ENCODE measurements around the gene ANXA2R.
A peak's percentile ranks its signal among the peaks of the same experiment; 100 is the strongest.
"Not testable (repeated sequence)": the region's sequence is repeated elsewhere in the genome, so short reads cannot be mapped to it uniquely, and the experiment has no call there.

Gene ANXA2R, protein sequence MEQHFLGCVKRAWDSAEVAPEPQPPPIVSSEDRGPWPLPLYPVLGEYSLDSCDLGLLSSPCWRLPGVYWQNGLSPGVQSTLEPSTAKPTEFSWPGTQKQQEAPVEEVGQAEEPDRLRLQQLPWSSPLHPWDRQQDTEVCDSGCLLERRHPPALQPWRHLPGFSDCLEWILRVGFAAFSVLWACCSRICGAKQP

DNA sequence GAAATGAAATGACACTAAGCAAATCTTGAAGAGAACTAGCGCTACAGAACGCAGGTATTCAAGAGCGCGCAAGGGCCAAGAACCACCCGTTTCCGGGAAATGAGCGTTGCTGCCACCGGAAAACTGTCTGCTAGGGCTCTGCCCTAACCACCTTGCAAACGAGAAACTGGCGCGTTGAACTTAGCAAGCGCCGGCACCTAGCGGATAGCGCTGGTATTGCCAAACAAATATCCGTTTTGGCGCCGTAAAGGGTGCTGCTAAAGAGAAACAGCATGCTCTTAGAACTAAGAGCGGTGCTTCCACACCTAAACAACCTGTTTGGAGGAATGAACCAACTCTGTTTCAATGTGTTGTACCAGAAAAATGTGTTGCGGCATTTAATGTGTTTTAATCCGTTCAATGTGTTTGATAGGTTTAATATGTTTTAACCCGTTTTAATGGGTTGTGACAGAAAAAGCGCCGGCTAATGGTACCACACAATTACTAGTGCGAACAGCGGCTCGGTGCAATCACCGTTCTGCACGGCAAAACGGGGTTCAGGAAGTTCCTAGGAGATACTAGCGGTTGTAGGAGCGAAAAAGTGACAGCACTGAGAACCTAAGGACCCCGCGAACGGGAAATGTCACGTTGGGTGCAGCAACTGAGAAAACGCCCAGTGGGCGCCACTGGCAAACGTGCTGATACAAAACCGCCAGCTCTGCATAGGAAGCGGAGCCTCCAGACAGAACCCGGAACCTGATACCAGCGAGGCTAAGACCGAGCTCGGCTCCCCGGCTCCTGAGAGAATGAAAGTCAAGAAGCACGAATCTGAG is at the start of gene ANXA2R:
ANXA2R (minus strand) TSS at position 33 of the 812 bp plus-strand sequence. CDS start 273 bp downstream, outside the sequence.
- DNase-seq: peak; percentile 93

DNA sequence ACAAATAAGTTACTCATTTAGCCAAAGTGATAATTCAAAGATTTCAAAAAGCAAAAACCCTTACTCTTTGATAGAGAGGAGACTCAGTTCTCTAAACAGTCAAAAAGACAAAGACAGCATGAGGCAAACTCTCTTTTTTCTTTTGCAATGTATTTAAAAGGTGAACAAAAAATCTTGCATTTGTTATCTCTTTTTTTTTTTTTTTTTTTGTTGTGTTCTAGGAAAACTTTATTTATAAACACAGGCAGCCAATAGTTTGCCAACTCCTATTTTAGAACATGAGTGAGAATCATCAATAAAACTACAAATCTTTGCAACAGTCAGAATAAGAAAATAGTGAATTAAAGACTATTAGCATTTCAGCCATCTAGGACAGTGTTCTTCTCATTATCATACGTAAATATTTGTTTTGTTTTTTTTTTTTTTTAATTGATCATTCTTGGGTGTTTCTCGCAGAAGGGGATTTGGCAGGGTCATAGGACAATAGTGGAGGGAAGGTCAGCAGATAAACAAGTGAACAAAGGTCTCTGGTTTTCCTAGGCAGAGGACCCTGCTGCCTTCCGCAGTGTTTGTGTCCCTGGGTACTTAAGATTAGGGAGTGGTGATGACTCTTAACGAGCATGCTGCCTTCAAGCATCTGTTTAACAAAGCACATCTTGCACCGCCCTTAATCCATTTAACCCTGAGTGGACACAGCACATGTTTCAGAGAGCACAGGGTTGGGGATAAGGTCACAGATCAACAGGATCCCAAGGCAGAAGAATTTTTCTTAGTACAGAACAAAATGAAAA is 46.2 kb upstream of the ANXA2R start:
- DNase-seq: not testable (repeated sequence)

DNA sequence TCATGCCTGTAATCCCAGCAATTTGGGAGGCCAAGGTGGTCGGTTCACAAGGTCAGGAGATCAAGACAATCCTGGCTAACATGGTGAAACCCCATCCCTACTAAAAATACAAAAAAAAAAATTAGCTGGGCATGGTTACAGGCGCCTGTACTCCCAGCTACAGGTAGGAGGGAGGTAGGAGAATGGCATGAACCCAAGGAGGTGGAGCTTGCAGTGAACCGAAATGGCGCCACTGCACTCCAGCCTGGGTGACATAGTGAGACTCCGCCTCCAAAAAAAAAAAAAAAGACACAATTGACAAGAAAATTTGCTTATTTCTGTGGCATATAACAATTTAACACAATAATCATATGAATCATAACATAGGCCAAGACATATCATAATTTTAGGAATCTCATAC is 45.3 kb upstream of the ANXA2R start:
- no peak for DNase-seq

DNA sequence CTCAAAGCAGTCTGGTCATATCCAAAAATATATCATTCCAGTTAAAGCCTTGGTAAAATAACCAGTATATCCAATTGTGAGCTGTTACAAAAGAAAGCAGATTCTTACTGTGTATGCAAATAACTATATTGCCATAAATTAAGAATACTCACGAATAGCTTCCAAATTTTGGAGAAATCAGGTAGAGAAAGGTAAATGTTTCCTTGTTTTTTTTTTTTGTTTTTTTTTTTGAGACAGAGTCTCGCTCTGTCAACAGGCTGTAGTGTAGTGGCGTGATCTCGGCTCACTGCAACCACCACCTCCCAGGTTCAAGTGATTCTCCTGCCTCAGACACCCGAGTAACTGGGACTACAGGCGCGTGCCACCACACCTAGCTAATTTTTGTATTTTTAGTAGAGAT is 44.3 kb upstream of the ANXA2R start:
- not testable (repeated sequence) for DNase-seq

DNA sequence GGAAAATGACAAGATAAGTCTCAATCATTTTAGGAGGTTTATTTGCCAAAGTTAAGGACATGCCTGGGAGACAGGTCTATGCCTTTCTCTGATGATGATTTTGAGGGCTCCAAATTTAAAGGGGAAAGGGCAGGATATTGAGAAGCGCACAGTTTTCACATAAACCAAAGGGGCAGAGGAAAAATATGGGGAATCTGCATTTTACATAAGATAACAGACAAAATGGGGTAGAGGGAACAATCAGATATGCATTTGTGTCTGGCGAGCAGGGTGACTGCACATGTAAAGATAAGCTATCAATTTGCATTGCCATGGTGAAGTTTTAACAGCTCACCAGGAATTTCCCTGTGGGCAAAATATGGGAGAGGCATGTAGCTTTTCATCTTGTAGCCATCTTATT is 41.2 kb upstream of the ANXA2R start:
- not testable (repeated sequence) for DNase-seq

DNA sequence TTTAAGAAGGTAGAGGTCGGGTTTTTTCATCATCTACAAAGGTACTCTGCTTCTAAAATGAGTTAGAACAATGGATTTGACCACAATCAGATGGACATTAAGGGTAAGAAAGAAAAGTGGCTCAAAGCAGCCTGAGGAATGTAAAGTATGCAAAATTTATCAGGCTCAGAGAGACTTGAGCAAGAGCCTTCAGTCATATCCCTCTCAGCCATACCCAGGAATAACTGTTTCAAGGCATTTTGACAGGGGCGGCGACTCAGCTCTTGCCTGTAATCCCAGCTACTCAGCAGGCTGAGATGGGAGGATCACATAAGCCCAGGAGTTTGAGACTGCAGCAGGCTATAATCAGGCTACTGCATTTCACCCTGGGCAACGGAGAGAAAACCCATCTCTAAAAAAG is 38.8 kb upstream of the ANXA2R start:
- no peak for DNase-seq

DNA sequence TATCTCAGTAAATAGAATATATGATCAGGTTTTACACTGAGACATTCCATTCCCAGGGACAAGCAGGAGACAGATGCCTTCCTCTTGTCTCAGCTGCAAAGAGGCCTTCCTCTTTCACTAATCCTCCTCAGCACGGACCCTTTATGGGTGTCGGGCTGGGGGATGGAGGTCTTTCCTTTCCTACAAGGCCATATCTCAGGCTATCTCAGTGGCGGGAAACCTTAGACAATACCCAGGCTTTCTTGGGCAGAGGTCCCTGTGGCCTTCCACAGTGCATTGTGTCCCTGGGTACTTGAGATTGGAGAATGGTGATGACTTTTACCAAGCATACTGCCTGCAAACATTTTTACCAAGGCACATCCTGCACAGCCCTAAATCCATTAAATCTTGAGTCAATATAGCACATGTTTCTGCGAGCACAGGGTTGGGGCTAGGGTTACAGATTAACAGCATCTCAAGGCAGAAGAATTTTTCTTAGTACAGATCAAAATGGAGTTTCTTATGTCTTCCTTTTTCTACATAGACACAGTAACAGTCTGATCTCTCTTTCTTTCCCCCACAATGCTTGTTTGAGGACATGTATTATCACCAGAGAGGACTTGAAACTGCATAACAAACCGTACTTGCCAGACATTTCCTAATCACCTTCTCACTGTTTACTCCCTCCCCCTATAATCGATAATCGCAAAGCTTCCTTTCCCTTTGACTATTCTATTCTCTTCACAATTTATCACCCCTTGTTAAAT is 37.5 kb upstream of the ANXA2R start:
- DNase-seq: not testable (repeated sequence)

DNA sequence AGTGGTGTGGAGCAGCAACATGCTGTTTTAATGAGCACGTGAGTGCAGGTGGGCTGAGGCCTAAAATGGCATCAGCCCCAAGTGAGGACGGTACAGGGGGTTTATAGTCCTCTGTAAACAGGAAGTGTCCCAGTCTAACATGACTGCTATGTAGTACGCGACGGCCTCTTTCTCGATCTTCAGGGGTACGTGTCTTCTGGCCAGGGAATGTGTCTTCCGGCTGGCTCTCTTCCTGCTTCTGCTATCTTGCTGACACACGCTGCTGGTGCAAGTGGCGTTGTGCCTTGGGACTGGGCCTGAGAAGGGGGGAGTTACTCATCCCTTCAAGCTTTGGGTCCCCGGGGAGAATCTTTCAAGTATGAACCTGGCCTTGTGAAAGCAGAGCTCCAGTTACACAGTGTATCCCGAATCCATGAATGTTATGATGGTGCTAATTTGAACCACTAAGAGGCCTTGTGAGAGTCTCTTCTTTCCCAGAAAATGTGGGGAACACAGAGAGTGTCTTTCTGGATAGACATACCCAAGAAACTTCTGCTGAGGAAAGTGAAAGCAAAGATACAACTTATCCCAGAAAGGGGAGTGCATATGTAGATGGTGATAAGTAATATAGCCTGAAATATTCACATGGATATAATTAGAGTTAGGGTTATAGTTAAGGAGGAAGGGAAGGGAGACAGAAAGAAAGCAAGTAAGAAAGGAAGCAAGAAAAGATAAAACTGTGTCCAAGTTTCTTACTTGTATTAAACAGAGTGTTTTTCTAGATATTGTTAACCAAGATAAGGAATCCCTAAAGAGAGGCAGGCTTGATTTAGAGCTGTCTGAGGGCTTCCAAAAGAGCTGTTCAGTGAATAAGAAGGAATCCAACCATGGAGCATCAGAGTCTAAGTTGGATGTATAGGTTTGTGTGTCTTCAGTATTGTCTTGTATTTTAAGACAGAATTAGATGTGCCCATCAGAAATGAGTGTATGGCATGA is 35.5 kb upstream of the ANXA2R start:
- DNase-seq: peak; percentile 6

DNA sequence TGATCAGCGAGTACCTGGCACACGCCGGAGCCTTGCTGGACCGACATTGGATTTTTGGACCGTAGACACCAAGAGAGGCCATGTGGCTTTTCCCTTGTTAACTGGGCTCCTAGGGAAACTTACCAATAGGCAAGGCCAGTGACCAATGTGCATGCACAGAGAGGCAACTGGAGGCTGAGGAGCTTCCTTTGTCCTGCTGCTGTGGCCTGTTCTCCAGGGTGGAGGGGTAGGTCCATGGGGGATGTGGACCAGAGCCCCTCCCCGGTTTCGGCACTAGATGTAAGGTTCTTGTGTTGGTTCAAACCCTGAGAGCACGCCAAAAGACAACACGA is 34.8 kb upstream of the ANXA2R start:
- no peak for DNase-seq

DNA sequence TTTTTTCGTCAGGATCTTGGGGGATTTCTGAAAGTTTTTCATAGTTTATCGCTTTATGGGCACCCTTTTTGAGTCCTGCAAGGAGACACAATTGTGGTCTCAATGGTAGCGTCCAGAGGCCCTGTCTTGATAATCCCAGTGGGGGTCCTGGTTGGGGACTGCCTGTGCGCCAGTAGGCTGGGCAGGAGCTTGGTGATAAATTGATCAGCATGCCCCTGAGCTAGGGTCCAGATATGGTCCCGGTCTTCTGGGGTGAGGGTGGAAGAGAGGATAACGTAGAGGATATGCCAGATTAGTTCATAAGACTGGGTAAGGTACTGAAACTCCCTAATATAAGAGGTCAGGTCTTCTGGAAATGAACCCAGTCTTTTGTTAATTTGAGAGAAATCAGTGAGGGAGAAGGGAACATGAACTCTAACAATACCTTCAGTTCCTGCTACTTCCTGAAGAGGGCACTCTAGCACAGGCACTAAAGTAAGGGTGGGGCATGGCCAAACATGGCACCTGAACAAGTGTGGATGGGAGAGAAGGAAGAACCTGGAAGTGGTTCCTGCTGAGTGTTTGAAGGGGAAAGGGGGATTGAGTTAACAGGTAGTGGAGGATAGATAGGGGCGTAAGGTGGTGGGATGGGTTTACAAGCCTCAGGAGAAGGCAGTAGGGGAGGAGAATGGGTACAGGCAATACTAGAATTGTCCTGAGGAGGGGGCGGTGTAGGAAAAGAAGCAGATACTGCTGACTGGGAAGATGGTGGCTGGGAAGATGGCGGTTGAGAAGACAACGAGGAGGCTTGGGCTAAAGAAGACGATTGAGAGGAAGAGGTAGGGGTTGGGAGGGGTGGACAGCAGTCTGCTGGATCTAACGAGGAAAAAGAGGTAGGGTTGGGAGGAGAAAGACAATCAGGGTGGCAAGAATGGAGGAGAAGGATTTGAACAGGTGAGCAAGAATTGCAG is 33.8 kb upstream of the ANXA2R start:
- peak; percentile 60 for DNase-seq

DNA sequence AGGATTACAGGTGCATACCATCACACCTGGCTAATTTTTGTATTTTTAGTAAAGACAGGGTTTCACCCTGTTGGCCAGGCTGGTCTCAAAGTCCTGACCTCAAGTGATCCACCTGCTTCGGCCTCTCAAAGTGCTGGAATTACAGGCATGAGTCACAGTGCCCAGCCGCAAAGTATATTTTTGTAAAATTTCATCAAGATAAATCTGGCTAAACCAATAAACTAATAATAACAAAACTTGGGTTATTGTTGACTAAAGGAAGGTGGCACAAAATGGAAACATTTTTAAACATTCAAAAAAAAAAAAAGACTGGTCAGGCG is 29.2 kb upstream of the ANXA2R start:
- not testable (repeated sequence) for DNase-seq

DNA sequence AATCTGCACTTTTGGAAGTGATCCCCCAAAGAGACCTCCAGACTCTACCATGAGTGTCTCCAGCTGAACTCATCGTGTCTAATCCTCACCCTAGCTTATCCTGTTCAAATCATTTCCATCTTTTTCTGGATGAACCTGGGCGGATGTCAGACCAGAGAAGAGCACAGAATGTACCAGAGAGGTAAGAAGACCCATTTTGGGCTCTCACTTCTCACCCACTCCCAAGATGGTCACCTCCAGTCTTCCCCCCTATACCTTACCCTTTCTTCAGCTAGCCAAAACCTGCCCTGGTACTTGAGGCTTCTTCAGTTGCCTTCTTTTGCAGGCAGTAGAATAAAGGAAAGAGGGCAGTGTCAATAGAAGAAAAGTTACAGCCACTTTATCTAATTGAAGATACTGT is 27.9 kb upstream of the ANXA2R start:
- DNase-seq: no peak

DNA sequence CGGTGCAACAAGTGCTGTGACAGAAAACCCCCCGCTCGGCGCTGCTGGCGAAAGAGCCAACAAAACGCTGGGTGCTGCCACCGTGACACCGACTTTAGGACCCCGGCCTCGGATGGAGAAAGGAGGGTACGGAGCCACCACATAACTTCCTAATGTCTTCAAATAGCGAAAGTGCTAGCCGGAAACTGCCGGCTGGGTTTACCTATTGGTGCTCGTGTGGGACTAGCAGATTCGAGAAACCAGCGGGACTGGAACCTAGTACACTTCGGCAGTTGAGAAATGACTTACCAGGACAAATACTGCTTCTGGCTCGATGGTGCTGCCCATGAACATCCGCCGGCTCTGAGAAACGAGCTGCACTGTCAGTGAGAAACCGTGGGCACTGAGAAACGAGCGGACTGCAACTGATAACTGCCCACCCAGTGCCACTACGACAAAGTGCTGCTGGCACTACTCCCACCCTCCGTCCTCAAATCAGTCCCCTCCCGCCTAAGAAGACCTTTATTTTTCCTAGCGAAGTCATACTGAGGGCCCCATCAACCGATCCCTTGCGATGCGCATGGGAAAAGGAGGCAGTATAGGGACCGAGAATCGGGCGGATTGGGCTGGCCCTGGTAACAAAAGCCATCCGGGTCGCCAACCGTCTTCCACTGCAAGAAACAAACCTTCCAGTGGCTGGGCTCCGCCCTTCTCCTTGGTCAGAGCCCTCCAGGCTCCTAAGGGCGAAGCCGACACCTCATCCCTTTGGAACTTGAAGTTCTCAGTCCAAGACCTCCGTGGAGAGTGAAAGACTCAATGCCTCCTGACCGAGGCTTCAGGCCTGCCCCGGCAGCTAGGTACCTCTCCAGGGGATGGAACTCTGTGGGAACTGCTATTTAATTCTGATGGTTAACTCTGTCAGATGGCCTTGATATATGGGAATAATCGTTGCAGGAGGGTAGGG is 27.0 kb upstream of the ANXA2R start:
- DNase-seq: peak; percentile 91

DNA sequence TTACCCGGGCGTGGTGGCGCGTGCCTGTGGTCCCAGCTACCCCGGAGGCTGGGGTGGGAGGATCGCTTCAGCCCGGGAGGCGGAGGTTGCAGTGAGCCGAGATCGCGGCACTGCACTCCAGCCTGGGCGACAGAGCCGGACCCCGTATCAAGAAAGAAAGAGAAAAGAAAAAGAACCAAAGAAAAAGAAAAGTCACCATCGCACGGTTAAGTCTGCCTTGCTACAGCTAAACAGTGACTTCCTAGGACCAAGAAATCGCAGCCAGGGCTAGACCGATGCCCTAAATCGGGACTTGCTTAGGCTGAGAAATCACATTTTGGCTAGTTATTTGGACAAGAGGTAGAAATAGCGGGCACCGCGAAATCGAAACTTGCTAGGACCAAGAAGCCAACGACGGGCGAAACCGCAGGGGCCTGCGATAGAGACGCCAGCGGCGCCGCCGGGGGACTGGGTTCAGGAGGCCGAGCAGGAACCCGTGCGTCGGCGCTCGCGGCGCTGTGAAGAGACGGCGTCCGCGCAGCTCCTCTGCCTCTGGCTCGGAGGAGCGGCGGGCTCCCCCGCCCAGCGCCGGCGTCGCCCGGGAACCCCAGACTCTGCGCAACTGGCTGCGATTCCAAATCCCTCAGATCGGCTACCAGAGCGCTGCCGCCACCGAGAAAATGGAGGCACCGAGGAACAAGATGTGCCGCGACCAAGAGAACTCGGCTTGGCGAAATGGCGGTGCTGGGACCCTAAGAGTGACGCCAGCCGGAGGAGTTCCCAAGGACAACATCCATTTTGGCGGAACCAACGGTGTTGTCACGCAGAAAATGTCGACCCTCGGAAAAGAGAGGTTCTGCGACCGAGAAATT is 26.1 kb upstream of the ANXA2R start:
- peak; percentile 81 for DNase-seq

DNA sequence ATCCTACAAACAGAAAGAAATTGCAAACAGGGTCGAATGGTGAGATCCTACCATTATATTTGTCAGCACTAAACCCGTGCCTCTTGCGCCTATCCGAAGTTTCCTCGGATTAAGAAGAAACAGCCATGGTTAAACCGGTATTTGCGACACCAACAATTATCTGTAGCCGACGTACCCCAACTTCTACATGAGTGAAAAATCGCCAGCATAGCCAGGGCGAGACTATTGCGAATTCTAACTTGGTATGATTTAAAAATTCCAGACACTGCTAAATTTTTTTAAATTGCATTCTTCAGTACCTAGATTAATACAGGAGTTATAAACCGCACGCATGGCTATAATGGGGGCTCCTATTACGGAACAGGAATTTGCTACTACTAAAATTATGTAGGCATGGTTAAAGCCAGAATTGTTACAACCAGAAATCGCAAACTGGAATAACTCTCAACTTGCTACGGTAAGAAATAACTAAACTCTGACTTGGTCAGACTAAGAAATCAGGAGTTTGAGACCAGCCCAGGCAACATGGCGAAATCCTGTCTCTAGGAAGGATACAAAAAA is 25.3 kb upstream of the ANXA2R start:
- peak; percentile 30 for DNase-seq

DNA sequence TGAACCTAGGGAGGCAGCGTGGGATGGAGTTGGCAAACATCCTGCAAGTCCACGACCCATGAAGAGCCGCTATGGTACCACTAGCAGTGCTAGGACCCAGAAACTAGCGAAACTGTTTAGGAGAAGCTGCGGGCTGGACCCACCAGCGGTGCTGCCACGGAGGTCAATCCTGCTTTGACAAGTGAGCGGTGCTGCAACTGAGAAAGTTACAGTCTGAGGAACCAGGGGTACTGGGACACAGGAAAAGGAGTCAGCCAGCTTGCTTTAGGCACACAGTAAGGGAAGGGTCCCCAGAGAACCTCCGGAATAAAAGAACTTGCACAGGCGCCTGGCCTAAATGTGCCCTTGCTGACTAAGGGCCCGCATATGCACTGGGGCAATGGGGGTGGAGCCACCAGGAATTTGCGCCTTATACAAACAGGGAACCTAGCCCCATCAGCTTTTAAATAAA is 23.6 kb upstream of the ANXA2R start:
- DNase-seq: no peak

DNA sequence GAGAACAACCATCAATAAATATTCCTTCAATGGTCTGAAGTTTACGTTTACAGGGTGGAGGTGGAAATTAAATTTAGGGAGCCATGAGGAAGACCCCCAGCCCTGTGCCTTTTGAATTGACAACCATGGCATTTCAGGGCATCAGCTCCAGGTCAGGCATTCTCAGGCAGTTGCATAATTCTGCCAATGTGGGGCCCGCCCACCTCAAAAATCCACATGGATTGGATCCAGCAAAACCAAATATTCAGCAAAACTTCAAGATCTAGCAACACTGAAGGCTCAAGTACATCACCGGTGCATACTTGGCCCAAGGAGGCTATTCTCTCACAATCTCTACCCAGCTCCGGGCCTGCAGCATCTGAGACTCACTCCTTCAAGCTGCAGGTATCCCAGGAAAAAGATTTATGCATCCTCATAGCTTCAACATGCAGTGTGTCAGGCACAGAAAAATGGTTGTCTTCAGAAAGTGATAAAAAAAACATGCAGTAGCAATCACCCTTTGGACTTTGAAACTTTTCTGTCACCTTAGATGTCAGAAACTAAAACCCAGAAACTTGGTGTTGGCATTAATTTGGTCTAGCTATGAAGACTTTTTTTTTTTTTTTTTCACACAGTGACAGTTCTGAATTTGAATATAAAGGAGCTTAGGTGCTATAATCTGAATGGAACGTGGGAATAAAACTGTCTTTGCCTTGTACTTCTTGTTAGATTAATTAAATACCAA is 21.4 kb upstream of the ANXA2R start:
- no peak for DNase-seq

Measured in CD4-positive, alpha-beta T cell treated with Interleukin-17A for 4 hours (primary cell).